HS-5 (cell line): ENCODE measurements around the gene SPATA16.
"Not testable (repeated sequence)": the region's sequence is repeated elsewhere in the genome, so short reads cannot be mapped to it uniquely, and the experiment has no call there.

Source experiments
- DNase-seq: peaks from one replicate; pipeline ENCODE4 v3.0.0-alpha.2; 2012; ENCODE audit warnings: low read depth

SPATA16 gene

GRCh38 chr3:173003956-173004355, 137.1 kb downstream of the SPATA16 start:
- DNase-seq = no peak

- DNase-seq = no peak
Observed at GRCh38 chr3:173003471-173003870, 137.6 kb downstream of the SPATA16 start.

GRCh38 chr3:173001622-173002021, 139.4 kb downstream of the SPATA16 start:
- no peak for DNase-seq

GRCh38 chr3:173000553-173000952, 140.5 kb downstream of the SPATA16 start:
- no peak for DNase-seq

- DNase-seq = no peak
Observed at GRCh38 chr3:172993412-172993811, 147.6 kb downstream of the SPATA16 start.

- DNase-seq = no peak
Observed at GRCh38 chr3:172991424-172991996, 149.5 kb downstream of the SPATA16 start.

GRCh38 chr3:172989373-172989772, 151.7 kb downstream of the SPATA16 start:
- DNase-seq = no peak

GRCh38 chr3:172987273-172987672, 153.8 kb downstream of the SPATA16 start:
- no peak for DNase-seq

- DNase-seq = no peak
Observed at GRCh38 chr3:172984914-172985313, 156.1 kb downstream of the SPATA16 start.

GRCh38 chr3:172982736-172983364, 158.2 kb downstream of the SPATA16 start:
- no peak for DNase-seq

GRCh38 chr3:172981407-172981983, 159.5 kb downstream of the SPATA16 start:
- DNase-seq = no peak

- peak; percentile 24 for DNase-seq
Observed at GRCh38 chr3:172980849-172981248, 160.2 kb downstream of the SPATA16 start.

GRCh38 chr3:172977696-172978095, 163.3 kb downstream of the SPATA16 start:
- no peak for DNase-seq

- DNase-seq = no peak
Observed at GRCh38 chr3:172974969-172975368, 166.1 kb downstream of the SPATA16 start.

GRCh38 chr3:172973799-172974198, 167.2 kb downstream of the SPATA16 start:
- DNase-seq = no peak

GRCh38 chr3:172972717-172973116, 168.3 kb downstream of the SPATA16 start:
- DNase-seq = no peak

GRCh38 chr3:172972067-172972466, 169.0 kb downstream of the SPATA16 start:
- DNase-seq = no peak

- DNase-seq = no peak
Observed at GRCh38 chr3:172968646-172969045, 172.4 kb downstream of the SPATA16 start.

GRCh38 chr3:172965256-172965655, 175.8 kb downstream of the SPATA16 start:
- peak; percentile 81 for DNase-seq

GRCh38 chr3:172960626-172961182, 180.3 kb downstream of the SPATA16 start:
- DNase-seq = not testable (repeated sequence)

- DNase-seq = no peak
Observed at GRCh38 chr3:172958565-172958964, 182.5 kb downstream of the SPATA16 start.

- no peak for DNase-seq
Observed at GRCh38 chr3:172953571-172953970, 187.5 kb downstream of the SPATA16 start.

GRCh38 chr3:172951511-172951910, 189.5 kb downstream of the SPATA16 start:
- DNase-seq = no peak
